HuH-7.5 (cell line): ENCODE results near the gene NOS1.

Experiments
- DNase-seq: peaks from one replicate; pipeline ENCODE4 v3.0.0; 2011; ENCODE audit warnings: low spot score

The NOS1 gene

DNA sequence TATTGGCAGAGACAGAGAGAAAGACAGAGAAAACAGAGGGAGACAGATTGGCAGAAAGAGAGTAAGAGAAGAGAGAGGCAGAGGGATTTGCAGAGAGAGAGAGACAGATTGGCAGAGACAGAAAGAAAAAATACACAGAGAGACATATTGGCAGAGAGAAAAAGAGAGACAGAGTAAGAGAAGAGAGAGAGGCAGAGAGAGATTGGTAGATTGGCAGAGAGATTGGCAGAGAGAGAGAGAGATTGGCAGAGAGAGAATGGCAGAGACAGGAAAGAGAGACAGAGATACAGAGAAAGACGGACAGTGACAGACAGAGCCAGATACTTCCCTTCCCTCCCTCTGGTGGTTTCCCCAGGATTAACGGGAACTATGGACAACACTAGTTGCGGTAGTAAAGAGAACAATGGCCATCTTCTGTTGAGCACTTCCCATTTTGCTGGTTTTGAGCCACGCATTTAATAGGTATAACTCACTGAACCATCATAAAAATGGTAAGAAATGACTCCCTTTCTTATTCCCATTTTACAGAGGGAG lies 2.6 kb upstream of the NOS1 start:
- DNase-seq: no peak

DNA sequence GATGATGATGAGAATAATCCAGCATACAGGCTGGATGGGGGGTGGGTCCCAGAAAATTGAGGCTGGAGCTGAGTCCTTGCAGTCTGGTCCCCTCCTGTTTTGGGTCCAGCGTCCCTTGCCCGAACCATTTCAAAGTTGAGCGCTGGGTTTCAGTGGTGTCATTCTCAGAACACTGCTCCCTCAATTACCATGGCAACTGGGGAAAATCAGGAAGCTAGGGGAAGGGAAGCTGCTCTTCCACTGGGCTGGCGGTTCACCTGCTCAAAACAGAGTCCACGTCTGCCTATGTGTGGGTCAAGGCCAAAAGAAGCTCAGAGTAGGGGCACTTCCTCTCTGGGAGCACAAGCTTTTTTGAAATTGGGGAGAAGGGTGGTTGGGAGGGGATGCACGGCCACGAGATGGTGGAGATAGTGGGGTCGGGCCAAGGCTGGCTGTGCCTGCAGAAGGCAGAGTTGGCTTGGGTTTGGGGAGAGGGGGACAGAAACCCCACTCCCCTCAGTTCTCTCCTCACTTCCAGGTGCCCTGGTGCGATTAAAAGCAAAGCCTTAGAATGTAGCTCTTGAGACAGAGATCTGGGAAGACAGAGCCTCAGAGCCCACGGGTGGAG lies 1.7 kb upstream of the NOS1 start:
- DNase-seq: no peak

DNA sequence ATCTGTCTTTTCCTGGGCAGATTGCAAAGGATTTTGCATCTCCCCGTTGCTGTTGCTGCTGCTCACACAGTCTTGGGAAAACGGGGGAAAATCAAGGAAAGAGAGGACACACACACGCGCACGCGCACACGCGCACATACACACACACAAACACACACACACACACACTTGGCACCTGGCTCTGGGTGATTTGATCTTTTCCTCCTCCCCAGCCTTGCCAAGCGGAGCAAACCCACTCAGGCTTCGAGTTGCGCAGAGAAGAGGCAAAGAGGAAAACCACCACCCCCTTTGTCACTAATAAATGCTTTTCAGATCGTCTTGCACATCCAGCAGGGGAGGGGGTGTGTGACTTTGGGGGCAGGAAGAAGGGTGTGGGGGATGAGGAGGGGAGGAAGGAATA lies 965 bp upstream of the NOS1 start:
- no peak for DNase-seq

DNA sequence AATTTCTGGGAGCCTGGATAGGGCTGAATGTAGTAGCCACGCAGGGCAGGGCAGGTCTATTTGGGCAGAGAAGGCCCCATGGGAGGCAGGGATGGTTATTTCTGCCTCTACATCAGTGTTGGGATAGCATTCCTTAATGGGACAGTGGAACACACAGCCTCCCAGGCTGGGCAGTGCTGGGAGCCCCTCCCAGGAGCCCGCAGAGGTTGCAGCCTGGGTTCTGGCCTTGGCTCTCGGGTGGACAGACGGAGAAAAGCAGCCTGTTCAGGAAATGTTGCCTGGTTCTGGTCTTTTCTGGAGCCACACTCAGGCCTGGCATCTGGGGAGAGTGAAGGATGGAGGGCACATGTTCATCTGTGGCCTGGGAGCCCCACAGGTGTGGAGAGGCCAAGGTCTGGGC lies 479 bp upstream of the NOS1 start:
- DNase-seq: no peak

DNA sequence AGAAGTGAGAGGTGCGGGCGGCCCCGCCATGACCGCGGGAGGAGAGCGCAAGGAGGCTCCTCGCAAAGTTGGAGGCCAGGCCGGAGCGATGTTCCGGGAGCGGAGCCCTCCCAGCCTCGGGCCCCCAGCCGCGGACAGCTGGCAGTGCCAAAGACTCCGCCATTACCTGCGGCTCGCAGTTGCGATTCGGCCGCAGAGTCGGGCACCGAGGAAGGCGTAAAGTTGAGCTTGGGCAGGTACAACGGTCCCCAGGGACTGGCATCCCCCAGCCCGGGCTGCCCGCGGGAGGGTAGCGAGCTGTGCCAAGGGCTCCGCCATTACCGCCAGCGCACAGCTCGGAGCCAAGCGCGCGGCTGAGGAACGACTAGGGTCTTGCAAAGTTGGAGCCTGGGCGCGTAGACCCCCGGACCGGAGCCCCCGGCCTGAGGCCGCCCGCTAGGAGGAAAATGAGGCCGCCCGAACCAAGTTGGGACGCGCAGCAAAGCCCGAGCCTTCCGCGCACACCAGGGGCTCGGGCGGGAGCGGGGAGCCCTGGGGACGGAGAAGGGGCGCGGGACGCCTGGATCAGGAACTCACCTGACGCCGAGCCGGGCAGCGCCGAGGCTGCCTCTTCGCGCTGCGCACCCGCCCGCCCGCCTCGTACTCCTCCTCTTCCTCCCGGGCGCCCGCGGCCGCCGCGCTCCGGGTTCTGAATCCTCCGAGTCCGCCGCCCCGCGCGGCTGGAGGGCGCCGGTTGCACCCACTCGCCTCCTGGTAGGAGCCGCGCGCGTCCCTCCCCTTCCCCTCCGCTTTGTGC lies 677 bp downstream of the NOS1 start:
- DNase-seq: no peak

DNA sequence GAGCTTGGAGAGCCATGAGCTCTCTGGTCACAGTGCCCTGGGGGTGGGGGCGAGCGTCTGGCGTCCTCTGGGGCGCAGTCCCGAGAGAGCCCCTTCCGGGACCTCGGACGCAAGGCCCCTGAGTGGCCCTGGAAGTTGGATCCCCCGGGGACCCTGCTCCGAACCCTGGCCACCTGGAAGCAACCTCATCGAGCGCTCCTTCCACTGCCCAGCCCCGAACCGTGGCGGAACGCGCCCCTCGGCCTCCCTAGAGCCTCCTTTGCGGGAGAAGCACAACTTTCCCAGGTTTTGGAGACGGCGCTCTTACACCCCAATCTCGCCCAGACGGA lies 1.2 kb downstream of the NOS1 start:
- no peak for DNase-seq

DNA sequence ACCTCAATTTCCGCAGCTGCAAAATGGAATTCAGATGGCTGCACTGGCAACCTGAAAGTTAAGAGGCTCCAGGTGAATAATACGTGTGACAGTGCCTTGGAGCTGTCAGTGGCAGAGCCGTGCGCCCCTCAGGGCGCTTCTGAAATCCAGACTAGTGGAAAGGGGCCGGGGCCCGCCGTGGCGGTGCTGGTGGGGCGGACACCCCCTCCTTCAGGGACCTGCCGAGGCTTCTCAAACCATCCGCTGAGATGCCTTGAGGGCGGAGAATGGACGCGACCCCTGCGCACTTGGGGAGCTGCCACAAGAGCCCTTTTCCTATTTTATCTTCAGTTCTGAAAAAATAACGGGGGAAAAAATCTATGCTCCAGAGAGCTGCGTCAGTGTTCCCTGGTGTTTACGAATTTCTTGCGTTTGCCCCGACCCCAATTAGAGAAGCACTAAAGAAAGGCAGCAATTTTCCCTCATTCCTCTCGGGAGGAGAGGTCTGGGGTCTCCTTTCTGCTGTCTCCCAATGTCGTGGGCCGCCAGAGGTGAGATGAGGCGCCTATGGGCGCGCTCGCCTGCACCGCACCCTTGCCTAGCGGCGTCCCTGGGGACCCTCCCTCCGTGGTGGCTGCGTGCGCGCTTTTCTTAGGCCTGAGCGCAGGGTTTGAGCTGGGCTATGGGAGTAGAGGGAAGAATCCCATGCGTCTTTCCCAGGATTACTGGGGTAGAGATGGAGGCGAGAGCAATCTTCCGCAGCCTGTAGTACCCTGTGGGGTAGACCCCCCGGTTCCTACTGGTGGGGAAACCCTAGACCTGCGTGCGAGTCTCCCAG lies 2.2 kb downstream of the NOS1 start:
- no peak for DNase-seq

DNA sequence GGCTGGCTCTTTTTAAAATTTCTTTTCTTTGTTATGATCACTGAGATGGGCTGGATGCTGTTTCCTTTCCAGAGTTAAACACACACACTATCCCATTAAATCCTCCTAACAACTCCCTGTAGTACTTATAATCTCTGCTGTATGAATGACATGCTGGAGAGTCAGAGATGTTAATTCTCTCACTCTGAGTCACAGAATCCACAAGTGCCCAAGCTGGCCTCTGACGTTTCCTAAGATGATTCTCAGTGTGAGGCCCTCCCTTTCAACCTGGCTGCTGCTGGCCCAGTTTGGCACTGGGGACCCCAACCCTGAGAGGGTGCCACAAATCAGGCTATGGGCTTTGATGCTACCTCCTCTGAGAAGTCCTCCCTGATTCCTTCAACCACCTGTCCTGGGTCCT lies 5.4 kb downstream of the NOS1 start:
- no peak for DNase-seq

DNA sequence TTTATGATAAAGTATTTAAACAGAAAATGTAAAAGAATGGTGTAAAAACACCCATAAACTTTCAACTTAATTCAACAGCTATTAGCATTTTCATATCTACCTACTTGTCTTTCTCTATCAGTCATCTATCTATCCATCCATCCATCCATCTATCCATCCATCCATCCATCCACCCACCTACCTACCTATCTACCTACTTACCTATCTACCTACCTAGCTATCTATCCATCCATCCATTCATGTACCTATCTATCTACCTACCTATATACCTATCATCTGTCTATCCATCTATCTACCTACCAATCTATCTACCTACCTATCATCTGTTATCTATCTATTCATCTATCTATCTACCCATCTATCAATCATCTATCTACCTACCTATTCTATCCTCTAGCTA lies 8.5 kb downstream of the NOS1 start:
- no peak for DNase-seq

DNA sequence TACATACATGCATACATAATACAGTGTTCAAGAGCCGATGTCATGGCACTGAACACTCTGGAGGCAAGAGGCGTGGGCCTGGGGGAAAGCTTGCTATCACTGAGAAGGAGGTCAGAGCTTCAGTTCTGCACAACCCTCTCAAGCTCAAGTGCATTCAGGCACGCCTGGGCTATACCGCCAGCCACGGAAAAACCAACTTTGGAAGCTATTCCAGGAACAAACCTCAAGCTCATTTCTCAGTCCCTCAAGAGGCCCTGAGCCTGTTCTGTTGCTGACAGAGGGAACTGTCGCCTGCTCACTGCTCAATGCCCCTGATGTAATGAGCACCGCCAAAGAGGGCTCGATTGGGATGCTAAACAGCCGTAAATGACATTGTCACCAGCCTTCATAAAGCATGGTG lies 9.2 kb downstream of the NOS1 start:
- no peak for DNase-seq

DNA sequence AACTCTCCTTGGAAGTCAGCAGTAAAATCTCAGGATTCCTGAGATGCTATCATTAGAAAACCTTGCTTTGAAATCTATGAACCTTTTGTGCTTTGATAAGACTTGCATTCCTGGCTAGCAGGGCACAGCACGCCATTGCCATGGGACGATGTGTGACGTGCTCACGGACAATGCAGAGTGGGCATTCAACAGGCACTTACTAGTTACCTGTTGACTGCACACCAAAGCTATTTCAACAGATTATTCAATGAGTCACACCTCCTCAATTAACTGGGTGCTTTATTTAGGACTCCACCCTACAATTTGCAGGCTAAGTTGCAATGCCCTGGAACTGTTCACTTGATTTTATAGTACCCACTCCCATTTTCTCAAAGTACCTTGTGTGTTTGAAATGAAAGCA lies 11.3 kb downstream of the NOS1 start:
- no peak for DNase-seq

DNA sequence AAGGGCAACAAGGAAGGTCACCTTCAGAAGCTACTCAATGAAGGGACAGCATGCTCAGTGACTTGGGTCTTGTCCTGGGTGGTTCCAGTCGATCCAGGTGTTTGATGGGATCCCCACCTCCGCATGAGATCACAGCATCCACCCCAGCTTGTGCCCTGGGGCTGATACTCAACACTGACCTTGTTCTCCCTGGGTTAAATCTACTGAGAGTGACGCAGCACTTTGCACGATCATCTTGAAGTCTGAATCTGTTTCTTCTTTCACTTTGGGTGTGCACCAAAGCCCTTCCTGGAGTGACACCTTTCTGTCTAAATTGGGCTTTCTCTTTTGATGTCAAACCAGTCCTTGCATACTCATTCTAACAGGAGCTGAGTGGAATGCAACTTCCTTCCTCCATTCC lies 13.8 kb downstream of the NOS1 start:
- DNase-seq: no peak

DNA sequence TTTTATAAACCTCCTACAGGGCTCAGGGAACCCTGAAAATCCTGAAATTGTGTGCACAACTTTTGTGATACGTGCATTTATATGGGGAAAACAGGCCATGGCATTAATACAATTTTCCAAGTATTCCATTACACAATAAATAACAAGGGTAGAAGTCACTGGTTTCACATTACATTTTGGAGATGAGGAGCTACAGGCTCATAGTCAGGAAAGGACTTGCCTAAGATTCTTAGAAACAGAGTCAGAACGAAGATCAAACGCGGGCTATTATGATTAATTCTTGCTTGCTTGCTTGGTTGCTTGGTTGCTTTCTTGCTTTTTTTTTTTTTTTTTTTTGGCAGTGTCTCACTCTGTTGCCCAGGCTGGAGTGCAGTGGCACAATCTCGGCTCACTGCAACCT lies 16.7 kb downstream of the NOS1 start:
- no peak for DNase-seq

DNA sequence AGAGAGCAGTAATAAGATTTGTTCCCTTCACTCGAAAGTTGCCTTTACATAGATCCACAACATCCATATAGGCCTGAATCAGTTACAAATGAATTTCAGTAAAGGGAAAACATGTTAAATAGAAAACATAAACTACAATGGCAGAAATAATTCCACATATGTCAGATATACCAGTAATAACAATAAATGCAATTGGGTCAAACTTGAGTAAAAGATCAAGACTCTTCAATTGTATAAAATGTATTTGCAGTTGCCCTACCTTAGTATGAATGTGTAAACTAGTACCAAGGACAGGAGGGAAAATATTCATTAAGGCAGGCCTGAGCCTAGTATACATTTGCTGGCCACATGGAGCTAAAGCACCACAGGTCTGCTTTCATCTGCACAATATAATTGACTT lies 17.6 kb downstream of the NOS1 start:
- no peak for DNase-seq

DNA sequence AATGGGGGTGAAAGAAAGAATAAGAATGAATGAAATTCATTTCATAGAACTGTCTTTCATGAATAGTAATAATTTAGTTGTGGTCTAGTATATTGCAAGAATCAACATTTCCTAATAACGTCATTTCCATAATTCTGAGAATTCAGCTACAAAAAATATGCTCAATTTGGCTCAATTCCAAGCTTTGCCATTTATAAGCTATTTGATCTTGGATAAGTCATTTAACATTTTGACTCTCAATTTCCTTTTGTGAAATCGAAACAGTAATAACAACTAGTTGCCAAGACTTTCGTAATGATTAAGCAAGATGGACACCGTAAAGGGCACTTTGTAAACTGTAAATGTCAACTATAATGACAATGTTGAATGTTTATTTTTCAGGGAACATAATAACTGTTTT lies 18.1 kb downstream of the NOS1 start:
- DNase-seq: no peak

DNA sequence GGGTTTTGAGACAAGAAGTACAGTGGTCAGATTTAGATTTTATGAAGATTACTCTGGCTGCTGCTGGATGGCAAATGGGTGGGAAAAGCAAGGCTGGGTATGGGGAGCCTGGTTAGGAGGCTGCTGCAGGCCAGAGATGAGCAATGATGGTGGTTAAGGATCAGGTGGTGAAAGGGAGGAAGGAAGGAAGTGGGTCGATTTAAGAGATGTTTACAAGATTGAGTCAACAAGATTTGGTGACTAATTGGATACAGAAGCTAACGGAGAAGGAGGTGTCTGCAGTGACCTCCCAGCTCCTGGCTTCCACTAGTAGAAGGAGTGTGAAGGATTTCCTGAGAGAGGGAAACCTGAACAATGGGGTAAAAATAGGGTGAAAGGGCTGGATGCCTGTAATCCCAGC lies 18.7 kb downstream of the NOS1 start:
- no peak for DNase-seq

DNA sequence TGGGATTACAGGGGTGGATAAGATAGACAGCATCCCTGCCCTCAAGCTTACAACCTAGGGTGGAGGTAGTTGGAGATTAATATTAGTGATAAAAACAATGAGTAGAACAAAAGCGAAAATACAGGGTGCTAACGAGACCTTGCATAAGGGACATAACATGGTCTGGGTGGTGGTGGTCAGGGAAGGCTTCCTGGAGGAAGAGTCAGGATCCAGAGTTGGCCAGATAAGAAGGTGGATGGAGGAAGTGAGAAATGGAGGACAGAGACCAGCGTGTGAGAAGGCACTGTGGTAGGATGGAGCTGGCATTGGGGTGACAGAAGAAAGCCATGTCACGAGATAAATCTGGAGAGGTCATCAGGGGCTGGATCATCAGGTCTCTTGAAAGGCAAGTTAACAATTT lies 19.2 kb downstream of the NOS1 start:
- no peak for DNase-seq

DNA sequence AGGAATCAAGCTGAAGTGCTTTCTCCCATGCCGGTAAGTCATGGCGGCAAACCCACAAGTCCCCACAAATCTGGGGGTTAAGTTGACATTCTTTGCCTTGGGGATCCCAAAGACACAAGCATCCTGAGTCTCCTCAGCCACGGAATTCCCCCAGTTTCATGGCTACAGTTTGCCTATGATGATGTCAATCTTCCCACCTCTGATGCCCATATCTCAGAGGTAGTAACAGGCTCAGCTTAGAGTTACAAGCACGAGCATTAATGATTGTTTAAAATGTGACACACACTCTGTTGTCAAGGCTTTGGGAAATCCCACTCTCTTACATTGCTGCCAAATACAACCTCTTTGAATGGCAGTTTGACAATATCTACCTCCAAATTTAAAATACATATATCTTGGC lies 22.3 kb downstream of the NOS1 start:
- no peak for DNase-seq

DNA sequence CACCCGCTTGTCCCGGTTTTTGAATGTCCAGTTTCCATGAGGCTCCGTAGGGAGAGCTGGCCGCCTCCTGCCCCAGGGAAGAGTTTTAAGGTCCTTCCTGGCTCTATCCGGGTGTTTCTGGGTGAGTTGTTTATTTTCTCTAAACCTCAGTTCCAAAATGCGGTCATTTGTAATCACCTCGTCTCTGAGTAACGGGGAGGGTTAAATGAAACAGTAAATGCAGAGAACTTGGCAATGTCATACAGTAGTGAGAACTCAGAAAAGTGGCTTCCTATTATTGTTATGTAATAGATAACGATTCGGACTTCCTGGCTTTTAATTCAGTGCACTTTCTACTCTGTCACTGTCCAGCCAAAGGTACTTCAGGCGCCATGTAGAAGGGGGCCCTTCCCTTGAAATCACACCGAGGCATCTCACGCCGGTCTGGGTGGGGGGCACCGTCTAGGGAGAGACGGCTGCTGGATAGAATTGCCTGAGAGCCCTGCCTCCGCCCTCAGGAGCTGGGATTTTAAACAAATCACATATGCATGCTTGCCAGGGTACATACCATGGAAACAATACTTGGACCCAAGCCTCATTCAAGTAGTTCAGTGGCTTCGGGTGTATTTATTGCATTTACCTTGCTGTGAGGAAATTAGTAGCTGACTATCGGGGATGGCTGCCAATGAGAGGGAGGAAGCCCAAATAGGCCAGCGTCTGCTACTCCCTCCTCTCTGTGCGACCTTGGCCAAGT lies 26.4 kb downstream of the NOS1 start:
- no peak for DNase-seq

DNA sequence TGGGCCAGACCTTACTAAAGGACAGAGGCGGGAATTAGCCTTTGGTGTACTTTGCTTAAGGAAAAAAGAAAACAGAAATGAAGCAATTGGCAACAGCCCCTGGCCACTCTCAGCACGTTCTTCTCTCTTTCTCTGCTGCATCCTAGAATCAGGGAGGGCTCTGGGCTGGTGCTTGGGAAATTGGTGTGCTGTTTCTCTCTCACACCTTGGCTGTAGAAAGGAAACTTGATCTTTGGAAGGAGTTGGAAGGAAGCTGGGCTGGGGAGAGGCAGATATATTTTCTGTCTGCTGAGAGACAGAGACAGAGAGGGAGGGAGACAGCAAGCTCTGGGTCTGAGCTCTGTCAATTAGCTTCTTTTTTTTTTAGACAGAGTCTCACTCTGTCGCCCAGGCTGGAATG lies 27.4 kb downstream of the NOS1 start:
- no peak for DNase-seq

DNA sequence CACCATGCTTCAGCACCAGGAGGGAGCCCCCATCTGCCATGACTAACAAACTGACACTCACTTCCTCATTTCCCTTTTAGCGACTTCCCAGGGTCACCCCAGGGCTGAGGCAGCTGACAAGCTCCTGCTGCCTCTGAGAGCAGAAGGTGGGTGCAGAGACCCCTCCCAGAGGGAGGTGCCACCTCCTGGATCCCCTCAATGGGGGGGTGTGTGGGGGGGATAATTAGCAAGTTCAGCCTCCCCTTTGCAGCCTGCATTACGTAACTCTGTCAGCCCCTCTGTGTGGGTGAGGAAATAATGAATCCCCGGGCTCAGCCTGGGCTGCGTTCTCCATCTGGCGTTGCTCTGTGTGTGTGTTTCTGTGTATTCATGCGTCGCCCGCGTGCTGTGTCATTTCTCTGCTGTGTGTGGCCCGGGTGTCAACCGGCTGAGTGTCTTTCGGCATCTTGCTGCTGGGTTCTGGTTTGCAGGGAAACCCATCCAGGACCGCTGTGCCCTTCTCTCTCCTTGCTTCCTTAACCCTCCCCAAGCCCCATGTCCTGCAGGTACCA lies 28.0 kb downstream of the NOS1 start:
- DNase-seq: no peak

DNA sequence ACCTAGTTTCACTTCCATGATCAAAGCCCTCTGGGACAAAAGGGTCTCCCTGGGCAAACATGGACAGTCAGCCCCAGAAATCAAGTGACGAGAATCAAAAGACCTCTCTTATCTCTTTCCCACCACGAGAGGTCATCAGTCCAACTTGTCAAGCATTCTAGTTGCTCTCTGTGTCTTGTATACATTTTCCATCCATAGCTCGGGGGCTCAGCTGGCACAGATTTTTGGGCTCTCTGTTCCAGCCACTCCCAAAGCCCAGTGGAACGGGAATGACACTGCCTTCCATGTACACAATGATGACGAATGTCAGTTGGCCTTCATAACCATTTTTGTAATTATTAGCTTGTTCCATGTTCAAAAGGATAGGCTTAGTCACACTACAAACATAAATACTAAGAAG lies 29.7 kb downstream of the NOS1 start:
- DNase-seq: no peak
